ENCODE results near the gene ZNF532. TPM values are rescaled to one million over a fixed set of nuclear protein-coding genes. Genes with fewer than 3 reads are reported as not detected.

Gene ZNF532
- total RNA-seq, 1 experiment from 2014 or later, result 49.8 TPM

DNA sequence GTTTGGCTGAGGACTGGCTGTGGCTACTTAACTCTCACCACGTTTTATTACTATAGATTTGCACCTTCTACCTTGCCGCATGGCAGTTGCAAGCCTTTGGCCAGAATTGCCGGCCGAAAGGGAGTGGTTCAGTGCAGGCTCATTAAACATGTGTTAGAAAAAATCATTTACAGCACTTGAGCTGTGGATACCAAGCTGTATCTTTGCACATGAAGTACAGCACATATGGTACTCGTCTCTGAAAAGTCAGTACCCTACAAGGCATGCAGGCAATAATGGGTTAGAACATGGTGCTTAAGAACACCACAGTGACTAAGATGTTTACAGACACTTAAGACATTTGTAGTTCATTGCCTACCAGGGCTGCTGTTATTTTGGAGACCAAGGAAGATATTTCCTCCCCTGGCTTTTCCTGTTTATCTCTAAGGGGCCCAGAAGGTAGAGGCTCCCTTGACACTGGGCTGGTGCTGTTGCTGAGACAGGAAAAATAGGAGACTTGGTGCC, 103.1 kb downstream of the ZNF532 start:
- ATAC-seq (no peak), DNase-seq (ENCODE audit: low read depth, low spot score) (no peak)
- Histone ChIP-seq H3K4me3 (ENCODE audit: low read depth in 2 of 2, low read length in 2 of 2) (no peak overlapping the region), H3K36me3 (ENCODE audit: control insufficient read depth, insufficient read depth, low read length) (no peaks in the 10 kb centered on the region), H3K27ac (ENCODE audit: low read length) (no peak overlapping the region), H3K4me1 (ENCODE audit: control insufficient read depth, insufficient read depth, low read length) (no peaks in the 10 kb centered on the region; the same call in 1 of the 2 replicates), H3K27me3 (ENCODE audit: control insufficient read depth, insufficient read depth, low read length) (no peaks in the 10 kb centered on the region), H3K9me3 (ENCODE audit: control insufficient read depth, insufficient read depth, low read depth, low read length) (no peaks in the 10 kb centered on the region)
- POLR2A ChIA-PET, result no interaction called here
- in situ Hi-C loops (cut with HindIII; ENCODE audit: low pct_unique_long_range_greater_than_20kb, low sequenced_read_pairs), result no loop called here
- intact Hi-C loops (cut with micrococcal nuclease; ENCODE audit: unreplicated experiment), result no loop called here
- CTCF ChIA-PET, result no interaction called here
- no TSS peak for BruUV-seq (replicated peaks)
- TF ChIP-seq, protein P1, sequence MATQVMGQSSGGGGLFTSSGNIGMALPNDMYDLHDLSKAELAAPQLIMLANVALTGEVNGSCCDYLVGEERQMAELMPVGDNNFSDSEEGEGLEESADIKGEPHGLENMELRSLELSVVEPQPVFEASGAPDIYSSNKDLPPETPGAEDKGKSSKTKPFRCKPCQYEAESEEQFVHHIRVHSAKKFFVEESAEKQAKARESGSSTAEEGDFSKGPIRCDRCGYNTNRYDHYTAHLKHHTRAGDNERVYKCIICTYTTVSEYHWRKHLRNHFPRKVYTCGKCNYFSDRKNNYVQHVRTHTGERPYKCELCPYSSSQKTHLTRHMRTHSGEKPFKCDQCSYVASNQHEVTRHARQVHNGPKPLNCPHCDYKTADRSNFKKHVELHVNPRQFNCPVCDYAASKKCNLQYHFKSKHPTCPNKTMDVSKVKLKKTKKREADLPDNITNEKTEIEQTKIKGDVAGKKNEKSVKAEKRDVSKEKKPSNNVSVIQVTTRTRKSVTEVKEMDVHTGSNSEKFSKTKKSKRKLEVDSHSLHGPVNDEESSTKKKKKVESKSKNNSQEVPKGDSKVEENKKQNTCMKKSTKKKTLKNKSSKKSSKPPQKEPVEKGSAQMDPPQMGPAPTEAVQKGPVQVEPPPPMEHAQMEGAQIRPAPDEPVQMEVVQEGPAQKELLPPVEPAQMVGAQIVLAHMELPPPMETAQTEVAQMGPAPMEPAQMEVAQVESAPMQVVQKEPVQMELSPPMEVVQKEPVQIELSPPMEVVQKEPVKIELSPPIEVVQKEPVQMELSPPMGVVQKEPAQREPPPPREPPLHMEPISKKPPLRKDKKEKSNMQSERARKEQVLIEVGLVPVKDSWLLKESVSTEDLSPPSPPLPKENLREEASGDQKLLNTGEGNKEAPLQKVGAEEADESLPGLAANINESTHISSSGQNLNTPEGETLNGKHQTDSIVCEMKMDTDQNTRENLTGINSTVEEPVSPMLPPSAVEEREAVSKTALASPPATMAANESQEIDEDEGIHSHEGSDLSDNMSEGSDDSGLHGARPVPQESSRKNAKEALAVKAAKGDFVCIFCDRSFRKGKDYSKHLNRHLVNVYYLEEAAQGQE (IDR thresholded peaks at IDR 0.05; ENCODE audit: insufficient read depth in 1 of 2, low read depth in 2 of 2, low read length in 1 of 2), result no peak
- TF ChIP-seq SIN3A (IDR thresholded peaks at IDR 0.05; ENCODE audit: borderline replicate concordance, insufficient read depth, low read depth, low read length), result no peak
- TF ChIP-seq POLR2AphosphoS5 (IDR thresholded peaks at IDR 0.05; ENCODE audit: low read depth, low read length), result no peak
- TF ChIP-seq, protein P2, sequence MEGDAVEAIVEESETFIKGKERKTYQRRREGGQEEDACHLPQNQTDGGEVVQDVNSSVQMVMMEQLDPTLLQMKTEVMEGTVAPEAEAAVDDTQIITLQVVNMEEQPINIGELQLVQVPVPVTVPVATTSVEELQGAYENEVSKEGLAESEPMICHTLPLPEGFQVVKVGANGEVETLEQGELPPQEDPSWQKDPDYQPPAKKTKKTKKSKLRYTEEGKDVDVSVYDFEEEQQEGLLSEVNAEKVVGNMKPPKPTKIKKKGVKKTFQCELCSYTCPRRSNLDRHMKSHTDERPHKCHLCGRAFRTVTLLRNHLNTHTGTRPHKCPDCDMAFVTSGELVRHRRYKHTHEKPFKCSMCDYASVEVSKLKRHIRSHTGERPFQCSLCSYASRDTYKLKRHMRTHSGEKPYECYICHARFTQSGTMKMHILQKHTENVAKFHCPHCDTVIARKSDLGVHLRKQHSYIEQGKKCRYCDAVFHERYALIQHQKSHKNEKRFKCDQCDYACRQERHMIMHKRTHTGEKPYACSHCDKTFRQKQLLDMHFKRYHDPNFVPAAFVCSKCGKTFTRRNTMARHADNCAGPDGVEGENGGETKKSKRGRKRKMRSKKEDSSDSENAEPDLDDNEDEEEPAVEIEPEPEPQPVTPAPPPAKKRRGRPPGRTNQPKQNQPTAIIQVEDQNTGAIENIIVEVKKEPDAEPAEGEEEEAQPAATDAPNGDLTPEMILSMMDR (IDR thresholded peaks at IDR 0.05), result no peak
- TF ChIP-seq TCF7L2 (IDR thresholded peaks at IDR 0.05; ENCODE audit: low read depth, low read length), result no peak

DNA sequence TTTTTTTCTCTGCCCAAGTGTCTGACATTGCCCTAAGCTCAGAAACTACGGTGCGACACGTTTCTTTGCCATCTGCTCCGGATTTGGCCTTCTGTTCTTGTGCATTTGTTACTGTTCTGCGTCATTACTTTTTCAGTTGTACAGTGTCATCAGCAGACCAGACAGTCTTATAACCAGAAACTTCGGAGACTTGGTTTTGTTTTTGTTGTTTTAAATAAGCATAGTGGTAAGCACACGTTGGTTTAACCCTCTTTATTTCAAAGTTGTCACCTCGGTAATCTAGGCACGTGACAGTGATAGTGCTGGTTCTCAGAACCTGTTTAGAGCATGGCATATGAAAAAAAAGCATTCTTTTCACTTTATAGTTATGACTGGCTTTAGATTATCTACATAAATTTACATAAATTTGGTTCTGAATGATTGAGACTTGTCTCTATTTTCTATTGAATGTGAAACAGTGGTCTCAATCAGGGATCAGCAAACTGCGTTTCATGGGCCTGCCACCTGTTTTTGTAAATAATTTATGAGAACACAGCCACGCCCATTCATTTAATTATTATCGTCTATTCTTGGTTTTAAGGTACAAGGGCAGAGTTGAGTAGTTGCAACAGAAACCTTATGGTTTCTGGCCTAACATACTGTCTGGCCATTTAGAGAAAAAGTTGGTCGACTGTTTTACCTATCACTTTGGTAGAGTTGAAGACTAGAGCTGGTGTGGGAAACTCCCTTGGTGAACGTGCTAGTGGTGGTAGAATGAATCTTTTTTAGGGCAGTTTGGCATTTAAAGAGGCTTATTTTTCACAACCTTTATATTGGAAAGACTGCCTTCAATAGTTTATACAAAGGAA, 106.5 kb downstream of the ZNF532 start:
- ATAC-seq (no peak), DNase-seq (ENCODE audit: low read depth, low spot score) (no peak)
- intact Hi-C loops (cut with micrococcal nuclease; ENCODE audit: unreplicated experiment) (no loop called here), in situ Hi-C loops (cut with HindIII; ENCODE audit: low pct_unique_long_range_greater_than_20kb, low sequenced_read_pairs) (no loop called here)
- H3K4me1 ChIP-seq (ENCODE audit: control insufficient read depth, insufficient read depth, low read length), result no peaks in the 10 kb centered on the region; the same call in 1 of the 2 replicates
- H3K9me3 ChIP-seq (ENCODE audit: control insufficient read depth, insufficient read depth, low read depth, low read length), result no peaks in the 10 kb centered on the region
- H3K27ac ChIP-seq (ENCODE audit: low read length), result no peak overlapping the region
- H3K36me3 ChIP-seq (ENCODE audit: control insufficient read depth, insufficient read depth, low read length), result no peaks in the 10 kb centered on the region
- no peaks in the 10 kb centered on the region for H3K27me3 ChIP-seq (ENCODE audit: control insufficient read depth, insufficient read depth, low read length)
- POLR2A ChIA-PET, result no interaction called here
- CTCF ChIA-PET, result no interaction called here
- TF ChIP-seq POLR2AphosphoS5 (IDR thresholded peaks at IDR 0.05; ENCODE audit: low read depth, low read length), result no peak
- TF ChIP-seq, protein P1 (IDR thresholded peaks at IDR 0.05; ENCODE audit: insufficient read depth in 1 of 2, low read depth in 2 of 2, low read length in 1 of 2), result no peak
- H3K4me3 ChIP-seq (ENCODE audit: low read depth in 2 of 2, low read length in 2 of 2), result no peak overlapping the region
- no TSS peak for BruUV-seq (replicated peaks)
